Measurements from ENCODE around the gene KPRP. TPM values are rescaled to one million over a fixed set of nuclear protein-coding genes. Genes with fewer than 3 reads are reported as not detected.

The KPRP gene
- total and polyA plus RNA-seq, 10 of the 15 experiments (the other 5 are each of a cell fraction or from before 2014, with no cell fraction given), result not detected

DNA sequence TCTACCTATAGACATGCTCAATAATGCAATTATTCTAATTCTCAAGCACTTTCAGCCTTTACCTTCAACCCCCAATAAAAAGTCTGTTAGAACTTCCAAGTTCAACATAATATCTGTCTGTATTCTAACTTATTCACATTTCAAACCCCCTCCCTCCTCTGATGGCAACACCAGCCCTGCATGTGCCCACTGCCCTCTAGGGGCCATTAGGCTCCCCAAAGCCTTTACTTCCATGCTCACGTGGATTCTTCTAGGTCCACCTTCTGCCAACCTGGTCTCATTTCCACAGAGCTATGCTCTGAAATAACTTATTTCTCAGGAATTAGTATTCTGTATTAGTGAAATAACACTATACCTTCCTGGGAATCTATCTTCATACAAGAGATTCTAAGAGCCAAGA lies 22.2 kb upstream of the KPRP start:
- TF ChIP-seq, protein P1, sequence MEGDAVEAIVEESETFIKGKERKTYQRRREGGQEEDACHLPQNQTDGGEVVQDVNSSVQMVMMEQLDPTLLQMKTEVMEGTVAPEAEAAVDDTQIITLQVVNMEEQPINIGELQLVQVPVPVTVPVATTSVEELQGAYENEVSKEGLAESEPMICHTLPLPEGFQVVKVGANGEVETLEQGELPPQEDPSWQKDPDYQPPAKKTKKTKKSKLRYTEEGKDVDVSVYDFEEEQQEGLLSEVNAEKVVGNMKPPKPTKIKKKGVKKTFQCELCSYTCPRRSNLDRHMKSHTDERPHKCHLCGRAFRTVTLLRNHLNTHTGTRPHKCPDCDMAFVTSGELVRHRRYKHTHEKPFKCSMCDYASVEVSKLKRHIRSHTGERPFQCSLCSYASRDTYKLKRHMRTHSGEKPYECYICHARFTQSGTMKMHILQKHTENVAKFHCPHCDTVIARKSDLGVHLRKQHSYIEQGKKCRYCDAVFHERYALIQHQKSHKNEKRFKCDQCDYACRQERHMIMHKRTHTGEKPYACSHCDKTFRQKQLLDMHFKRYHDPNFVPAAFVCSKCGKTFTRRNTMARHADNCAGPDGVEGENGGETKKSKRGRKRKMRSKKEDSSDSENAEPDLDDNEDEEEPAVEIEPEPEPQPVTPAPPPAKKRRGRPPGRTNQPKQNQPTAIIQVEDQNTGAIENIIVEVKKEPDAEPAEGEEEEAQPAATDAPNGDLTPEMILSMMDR (IDR thresholded peaks at IDR 0.05 in 2 of 3, conservative IDR thresholded peaks at IDR 0.05 in 1 of 3; ENCODE audit: control insufficient read depth in 2 of 3, extremely low read depth in 1 of 3, insufficient read depth in 1 of 3, low read depth in 3 of 3, low read length in 3 of 3), result peak; percentile 26 to 44 (median 44); a peak in 5 of 6 replicates
- TF ChIP-seq EED (IDR thresholded peaks at IDR 0.05; ENCODE audit: low read depth), result no peak
- no peak for TF ChIP-seq FOXM1 (IDR thresholded peaks at IDR 0.05; ENCODE audit: low read depth, low read length)
- no peak for TF ChIP-seq EZH2 (IDR thresholded peaks at IDR 0.05; ENCODE audit: borderline replicate concordance, control insufficient read depth, low read depth, low read length)
- no peak for TF ChIP-seq BRCA1 (IDR thresholded peaks at IDR 0.05; ENCODE audit: low read depth, low read length)
- no peak for TF ChIP-seq ZNF207 (IDR thresholded peaks at IDR 0.05; ENCODE audit: borderline replicate concordance)
- TF ChIP-seq SIX5 (IDR thresholded peaks at IDR 0.05; ENCODE audit: low read depth, low read length, severe bottlenecking), result no peak
- peak; percentile 34 for TF ChIP-seq RAD21 (IDR thresholded peaks at IDR 0.05; ENCODE audit: insufficient read depth, low read depth, low read length)
- TF ChIP-seq CREB1 (IDR thresholded peaks at IDR 0.05; ENCODE audit: low read depth), result no peak
- no peak for TF ChIP-seq KDM1A (IDR thresholded peaks at IDR 0.05; ENCODE audit: borderline replicate concordance)
- no peak for TF ChIP-seq SMAD5 (IDR thresholded peaks at IDR 0.05; ENCODE audit: low read depth)
- Histone ChIP-seq H3K9me3 (replicated peaks; ENCODE audit: control insufficient read depth, insufficient read depth, low read length) (no peaks in the 10 kb centered on the region), H3K9ac (ENCODE audit: control insufficient read depth, insufficient read depth, low read length) (no peak overlapping the region), H3K4me2 (ENCODE audit: control insufficient read depth, insufficient read depth) (no peak overlapping the region), H3K36me3 (ENCODE audit: control insufficient read depth in 2 of 2, insufficient read depth in 2 of 2, low read length in 1 of 2) (no peaks in the 10 kb centered on the region), H2AFZ (ENCODE audit: control insufficient read depth, low read depth, low read length) (no peak overlapping the region), H3K27ac (ENCODE audit: control insufficient read depth, insufficient read depth) (no peak overlapping the region), H3K27me3 (replicated peaks in 1 of 2; ENCODE audit: control insufficient read depth in 2 of 2, insufficient read depth in 2 of 2, low read length in 1 of 2) (no peaks in the 10 kb centered on the region), H3K4me3 (no peak overlapping the region), H3K79me2 (ENCODE audit: control insufficient read depth, insufficient read depth, low read length) (no peaks in the 10 kb centered on the region), H4K20me1 (ENCODE audit: control insufficient read depth, insufficient read depth) (no peaks in the 10 kb centered on the region), H3K4me1 (ENCODE audit: control insufficient read depth, insufficient read depth, low read length) (no peaks in the 10 kb centered on the region)
- POLR2A ChIA-PET, result no interaction called here
- SMC1A ChIA-PET (ENCODE audit: uncharacterized antibody, unreplicated experiment), result no interaction called here
- WGBS (ENCODE audit: insufficient coverage, insufficient replicate concordance, low lambda C conversion rate, missing lambda C conversion rate), result 0% methylated on average over 1 of the region's 1 CpG
- RAD21 ChIA-PET (ENCODE audit: unreplicated experiment), result no interaction called here
- ATAC-seq (0 out of 3 replicates have a peak, but pooled peaks have one; percentile 46), FAIRE-seq (no peak), DNase-seq (ENCODE audit: low read depth, low spot score) (no peak)
- CTCF ChIA-PET, result interaction anchor here (0.6 to 1.0 kb wide), 3 partner anchors 9 to 517 kb away, joined by 3 to 4 read pairs (median 3); no protein-coding TSS in a partner anchor
- intact Hi-C loops (cut with micrococcal nuclease; ENCODE audit: unreplicated experiment), result no loop called here
- BruUV-seq (replicated peaks), result no TSS peak
- in situ Hi-C loops (cut with MboI), result no loop called here
